Frontal cortex (tissue), 4 donors: ENCODE data around the gene ZBTB22. TPM values are rescaled to one million over a fixed set of nuclear protein-coding genes. Genes with fewer than 3 reads are reported as not detected.
A peak's percentile ranks its signal among the peaks of the same experiment; 100 is the strongest.
"Not testable (repeated sequence)": the region's sequence is repeated elsewhere in the genome, so short reads cannot be mapped to it uniquely, and the experiment has no call there.

ENCODE experiments used
- DNase-seq, 2 donors: peaks; one replicate each; pipeline ENCODE4 v3.0.0; 2012; ENCODE audit warnings: low spot score in 2 of 2
- FAIRE-seq: peaks from 2 replicates; lab custom pipeline; 2012; peaks lifted over from hg19 to GRCh38; lab: Jason Lieb, UNC
- total RNA-seq: library from RNA; depleted of rRNA; stranded (reverse); fragments of >200 nt; gene quantifications from one replicate; pipeline ENCODE4 v1.2.3, GENCODE V29; 2014
- donor health status: control.
- donor health status: control.
- donor health status: control.

The ZBTB22 gene
- total RNA-seq = 27.3 TPM

GRCh38 chr6:33317669-33318425 is at the start of gene ZBTB22:
ZBTB22 (minus strand) TSS chr6:33317744; CDS start chr6:33316916, 828 bp downstream.
- FAIRE-seq = no peak
- peak; percentile 88 to 91 for DNase-seq

- DNase-seq (no peak), FAIRE-seq (no peak)
These were observed 49.6 kb upstream of the ZBTB22 start for GRCh38 chr6:33367009-33367714.

GRCh38 chr6:33365206-33365971 is 47.8 kb upstream of the ZBTB22 start:
- not testable (repeated sequence) for FAIRE-seq, DNase-seq

- DNase-seq, FAIRE-seq: not testable (repeated sequence)
These were observed 47.1 kb upstream of the ZBTB22 start for GRCh38 chr6:33364475-33365205.

GRCh38 chr6:33363486-33363885 is 45.9 kb upstream of the ZBTB22 start:
- FAIRE-seq, DNase-seq: not testable (repeated sequence)

GRCh38 chr6:33359331-33359730 is 41.8 kb upstream of the ZBTB22 start:
- FAIRE-seq (no peak), DNase-seq (no peak)

GRCh38 chr6:33357160-33357871 is 39.8 kb upstream of the ZBTB22 start:
- not testable (repeated sequence) for DNase-seq, FAIRE-seq

- no peak for DNase-seq
- FAIRE-seq = no peak
These were observed 38.8 kb upstream of the ZBTB22 start for GRCh38 chr6:33356295-33356694.

- DNase-seq, FAIRE-seq: not testable (repeated sequence)
These were observed 38.3 kb upstream of the ZBTB22 start for GRCh38 chr6:33355860-33356259.

- FAIRE-seq (no peak), DNase-seq (no peak)
These were observed 30.3 kb upstream of the ZBTB22 start for GRCh38 chr6:33347816-33348215.

- FAIRE-seq, DNase-seq: not testable (repeated sequence)
These were observed 29.4 kb upstream of the ZBTB22 start for GRCh38 chr6:33346972-33347371.

- peak in 1 of 2 donors; percentile 51 for DNase-seq
- no peak for FAIRE-seq
These were observed 27.5 kb upstream of the ZBTB22 start for GRCh38 chr6:33344701-33345697.

- no peak for DNase-seq
These were observed 26.5 kb upstream of the ZBTB22 start for GRCh38 chr6:33343953-33344611.

GRCh38 chr6:33343606-33343952 is 26.0 kb upstream of the ZBTB22 start:
- not testable (repeated sequence) for DNase-seq, FAIRE-seq

More at GRCh38 chr6:33343953-33344611, 26.5 kb upstream of the ZBTB22 start:
- no peak for FAIRE-seq

GRCh38 chr6:33339193-33339592 is 21.6 kb upstream of the ZBTB22 start:
- DNase-seq (no peak), FAIRE-seq (no peak)

- FAIRE-seq (no peak), DNase-seq (no peak)
These were observed 19.0 kb upstream of the ZBTB22 start for GRCh38 chr6:33336495-33336894.

GRCh38 chr6:33335916-33336315 is 18.4 kb upstream of the ZBTB22 start:
- FAIRE-seq (no peak), DNase-seq (no peak)
